Stimulated activated CD8-positive, alpha-beta memory T cell treated with anti-CD3 and anti-CD28 coated beads, Interleukin-12 subunit alpha, Interleukin-12 subunit beta, amount 100 ng/mL, for 1 hour (primary cell): ENCODE data around the gene YKT6.
"Not testable (repeated sequence)": the region's sequence is repeated elsewhere in the genome, so short reads cannot be mapped to it uniquely, and the experiment has no call there.

Experiments
- DNase-seq: peaks from one replicate; pipeline ENCODE4 v3.0.0-alpha.2; 2020; ENCODE audit warnings: low read depth

The YKT6 gene

DNA sequence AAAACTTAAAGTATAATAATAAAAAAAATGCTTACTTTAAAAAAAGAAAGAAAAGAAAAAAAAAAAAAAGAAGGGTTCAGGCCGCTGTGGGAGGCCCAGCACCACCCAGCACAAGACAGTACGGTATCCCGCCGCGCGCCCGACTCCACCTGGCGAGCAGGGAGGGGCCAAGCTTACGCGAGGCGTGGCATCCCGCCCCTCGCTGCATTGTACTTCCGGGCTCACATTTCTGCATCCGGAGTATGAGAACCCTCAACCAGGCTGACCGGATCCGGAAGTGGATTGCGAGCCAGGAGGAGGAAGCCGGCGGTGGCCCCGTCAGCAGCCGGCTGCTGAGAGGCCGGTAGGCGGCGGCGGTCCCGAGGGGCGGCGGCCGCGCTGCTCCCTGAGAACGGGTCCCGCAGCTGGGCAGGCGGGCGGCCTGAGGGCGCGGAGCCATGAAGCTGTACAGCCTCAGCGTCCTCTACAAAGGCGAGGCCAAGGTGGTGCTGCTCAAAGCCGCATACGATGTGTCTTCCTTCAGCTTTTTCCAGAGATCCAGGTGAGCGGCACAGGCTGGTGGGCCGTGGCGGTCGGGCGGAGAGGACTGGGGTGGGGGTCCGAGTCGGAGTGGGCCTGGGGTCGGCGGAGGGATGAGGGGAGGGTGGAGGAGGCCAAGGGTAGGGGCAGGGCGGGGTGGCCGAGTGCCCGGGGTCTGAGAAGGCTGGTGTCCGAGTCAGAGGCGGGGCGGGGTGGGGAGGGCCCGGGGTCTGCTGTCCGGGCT is at the start of gene YKT6:
Gene YKT6 (plus strand): TSS at position 280 of the 763 bp plus-strand sequence. CDS start 158 bp downstream, at position 438.
- peak; percentile 89 for DNase-seq

DNA sequence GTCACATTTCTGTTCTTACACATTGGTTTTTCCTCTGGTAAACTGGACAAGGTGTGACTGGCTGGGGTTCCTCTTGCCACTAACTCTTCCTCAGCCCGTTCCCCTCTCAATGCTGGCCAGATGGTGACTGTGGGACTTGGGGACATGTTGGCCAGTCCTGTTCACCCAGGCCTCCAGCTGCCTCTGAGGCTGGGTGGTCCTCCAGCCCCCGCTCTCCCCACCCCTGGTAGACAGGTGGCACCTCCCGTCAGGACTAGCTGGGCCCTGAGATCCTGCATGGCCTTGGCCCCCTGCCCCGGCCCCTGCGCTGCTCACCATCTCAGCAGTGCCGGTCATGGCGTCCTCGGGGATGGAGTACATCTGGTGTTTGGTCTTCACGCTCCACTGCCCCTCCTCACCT is 48.8 kb upstream of the YKT6 start:
- DNase-seq: no peak

DNA sequence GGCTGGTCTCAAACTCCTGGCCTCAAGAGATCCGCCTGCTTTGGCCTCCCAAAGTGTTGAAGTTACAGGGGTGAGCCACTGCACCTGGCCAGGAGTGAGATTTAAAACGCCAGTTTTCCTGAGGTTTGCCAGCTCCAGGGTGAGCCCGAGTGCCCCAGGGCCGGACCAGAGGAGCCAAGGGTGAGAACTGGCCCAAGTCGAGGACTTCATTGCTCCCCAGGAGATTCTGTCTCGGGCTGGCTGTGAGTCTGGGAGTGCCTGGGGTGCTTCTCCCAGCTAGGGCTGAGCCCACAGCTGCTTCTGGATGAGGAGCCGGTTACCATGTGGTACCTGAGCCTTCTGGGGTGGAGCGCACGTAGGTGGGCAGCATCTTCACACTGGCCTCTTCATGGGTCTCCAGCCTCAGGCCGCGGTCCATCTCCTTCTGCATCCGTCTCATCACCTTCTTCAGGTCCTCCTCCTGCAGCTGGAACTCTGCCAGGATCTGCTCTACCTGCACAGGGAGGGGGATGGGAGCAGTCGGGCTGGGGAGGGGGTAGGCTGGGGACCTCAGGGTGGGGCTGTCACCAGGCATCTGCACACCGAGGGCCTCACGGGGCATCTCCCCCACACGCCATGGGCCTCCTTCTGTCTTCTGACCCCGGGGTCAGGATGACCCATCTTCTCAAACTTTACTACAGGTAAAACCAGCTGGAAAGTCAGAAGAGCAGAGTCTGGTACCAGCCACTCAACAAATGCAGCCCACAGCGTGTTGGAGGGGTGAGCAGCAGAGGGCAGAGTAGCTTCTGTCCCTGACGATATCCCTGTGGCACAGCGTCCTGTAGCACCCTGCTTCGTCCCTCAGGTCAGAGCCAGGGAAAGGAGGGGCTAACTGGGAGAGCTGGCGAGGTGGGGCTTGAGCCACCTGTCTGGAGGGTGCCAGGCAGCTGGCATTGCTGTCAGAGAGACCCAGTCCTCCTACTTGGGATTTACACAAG is 47.5 kb upstream of the YKT6 start:
- no peak for DNase-seq

DNA sequence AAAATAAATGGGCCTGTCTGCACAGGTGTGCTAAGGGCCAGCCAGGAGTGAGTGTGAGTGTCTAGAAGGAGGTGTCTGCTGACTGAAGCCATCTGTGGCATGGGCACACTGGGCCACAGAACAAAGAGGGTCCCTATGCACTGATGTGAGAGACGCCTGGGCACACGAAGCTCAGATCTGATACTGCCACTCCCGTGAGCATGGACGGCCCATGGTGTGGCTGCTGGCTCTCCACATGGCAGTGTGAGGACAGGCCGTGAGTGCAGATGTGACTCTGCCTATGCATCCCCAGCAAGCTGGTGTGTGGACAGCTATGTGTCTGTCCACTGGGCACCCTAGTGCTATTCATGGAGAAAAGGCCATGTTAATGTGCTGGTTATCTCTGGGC is 46.8 kb upstream of the YKT6 start:
- DNase-seq: no peak

DNA sequence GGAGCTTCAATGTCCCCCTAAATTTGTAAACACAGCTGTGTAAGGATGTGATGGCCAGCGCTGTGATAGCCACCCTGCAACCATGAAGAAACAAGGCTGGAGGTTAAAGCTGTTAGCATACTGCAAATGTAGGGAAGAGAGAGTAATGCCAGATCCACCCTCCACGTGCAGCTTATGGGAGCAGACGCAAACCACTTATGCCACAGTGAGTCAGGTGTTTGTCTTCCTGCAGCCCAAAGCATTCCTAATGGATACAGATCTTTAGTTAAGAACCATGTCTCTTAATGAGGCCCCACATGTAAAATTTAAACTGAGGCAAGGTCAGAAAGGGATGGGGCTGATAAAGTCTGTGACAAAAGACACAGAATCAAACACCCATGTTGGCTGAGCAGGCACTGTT is 46.1 kb upstream of the YKT6 start:
- DNase-seq: no peak

DNA sequence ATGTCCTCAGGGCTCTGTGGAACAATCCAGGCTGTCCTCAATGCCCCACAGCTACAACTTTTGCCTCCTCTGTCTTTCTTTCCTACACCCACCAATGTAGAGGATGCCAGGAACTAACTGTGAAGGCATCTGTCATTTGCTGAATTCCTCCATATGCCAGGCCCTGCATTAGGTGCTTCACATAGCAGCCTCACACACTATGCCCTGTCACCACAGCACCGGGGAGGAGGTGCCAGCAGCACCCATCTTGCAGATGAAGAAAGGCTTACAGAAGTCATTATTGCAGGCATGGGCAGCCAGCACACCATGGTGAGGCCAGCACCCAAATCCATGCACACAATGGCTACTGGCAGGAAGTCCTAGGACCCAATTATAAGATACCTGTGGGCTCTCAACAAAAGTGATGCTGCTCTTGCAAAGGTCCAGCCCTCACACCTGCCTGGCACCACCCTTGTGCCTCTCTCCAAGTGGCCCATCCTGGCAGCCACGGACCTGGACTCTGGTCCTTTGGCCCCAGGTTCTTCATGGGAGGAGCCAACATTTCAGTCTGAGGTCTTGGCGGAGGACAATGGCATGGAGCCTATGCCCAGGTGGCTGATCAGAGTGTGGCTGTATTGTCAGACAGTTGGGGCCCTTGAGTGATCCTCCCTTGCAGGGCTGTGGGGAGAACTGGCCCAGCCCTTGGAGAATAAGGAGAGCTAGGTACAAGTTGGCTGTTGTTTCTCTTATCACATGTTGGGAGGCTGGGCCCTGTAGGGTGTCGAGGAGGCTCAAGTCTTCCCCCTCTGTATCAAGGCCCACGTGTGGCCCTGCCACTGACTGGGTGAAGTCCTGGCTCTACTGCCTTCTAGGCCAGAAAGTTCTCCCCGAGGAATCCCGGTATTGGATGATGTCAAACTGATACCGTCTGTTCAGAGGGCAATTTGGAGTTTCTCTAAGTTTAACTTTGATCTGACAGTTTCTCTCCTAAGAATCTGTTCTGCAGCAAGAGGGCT is 45.3 kb upstream of the YKT6 start:
- no peak for DNase-seq

DNA sequence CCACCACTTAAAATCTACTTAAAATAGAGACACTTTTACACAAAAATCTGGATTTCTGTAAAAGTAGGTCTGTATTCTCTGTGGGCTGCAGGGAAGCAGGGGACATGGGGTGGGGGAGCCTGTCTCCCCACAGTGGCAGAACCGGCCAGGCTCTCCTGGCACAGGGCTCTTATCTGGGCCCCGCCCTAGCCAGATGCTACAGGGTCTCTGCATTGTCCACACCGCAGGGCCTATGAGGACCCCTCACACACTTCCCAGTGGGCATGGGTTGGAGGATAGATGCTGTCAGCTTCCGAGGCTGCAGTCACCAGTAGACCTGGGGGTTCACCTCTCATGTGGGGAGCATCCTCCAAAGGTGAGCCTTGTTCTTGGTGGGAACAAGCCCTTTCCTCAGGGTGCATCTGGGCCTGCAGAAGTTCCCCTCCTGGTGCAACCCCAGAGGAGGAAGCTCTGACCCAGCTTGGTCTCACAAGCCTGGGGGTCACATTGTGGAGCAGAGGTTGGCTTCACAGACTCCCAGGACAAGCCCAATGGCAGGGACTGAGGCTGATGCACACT is 44.2 kb upstream of the YKT6 start:
- no peak for DNase-seq

DNA sequence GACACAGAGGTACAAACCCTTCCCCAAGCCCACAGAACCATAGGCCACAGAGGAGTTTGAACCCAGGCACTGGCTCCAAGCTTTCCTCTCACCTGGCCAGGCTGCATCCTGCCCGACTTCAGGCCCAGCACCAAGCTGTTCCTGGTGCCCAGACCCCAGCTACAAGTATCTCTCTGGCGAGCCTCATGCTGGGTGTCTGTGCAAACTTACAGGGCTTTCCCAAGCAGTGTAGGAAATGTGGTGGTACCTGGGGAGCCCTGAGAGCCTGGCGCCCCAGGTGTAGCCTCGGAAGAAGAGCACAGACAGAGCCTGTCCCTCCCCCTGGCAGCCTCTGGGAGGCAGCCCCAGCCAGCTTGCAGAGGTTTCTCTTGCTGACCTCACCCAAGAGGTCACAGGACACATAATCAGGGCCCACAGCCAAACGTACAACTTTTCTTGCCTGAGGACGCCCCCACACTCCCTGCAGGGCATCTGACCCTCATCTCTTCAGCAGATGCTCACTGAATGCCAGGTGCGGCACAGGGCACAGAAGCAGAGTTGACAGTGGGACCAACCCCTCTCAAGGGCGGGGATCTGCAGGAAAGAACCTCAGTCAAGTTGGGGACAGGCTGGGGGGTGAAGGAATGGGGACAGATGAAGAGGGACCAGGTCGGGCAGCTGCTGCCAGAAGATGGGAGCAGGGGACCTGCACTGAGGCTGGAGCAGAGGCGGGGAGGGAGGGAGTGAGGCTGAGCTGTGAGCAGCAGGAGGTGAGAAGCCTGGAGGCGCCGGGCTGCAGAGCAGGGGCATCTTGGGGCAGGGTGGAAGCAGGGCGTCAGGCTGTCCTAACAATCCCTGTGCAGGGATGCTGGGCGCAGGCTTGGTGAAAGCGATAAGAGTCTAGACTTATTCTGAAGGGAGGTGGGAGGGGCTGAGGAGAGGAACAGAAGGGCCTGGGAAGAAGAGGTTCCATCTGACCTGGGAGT is 43.4 kb upstream of the YKT6 start:
- DNase-seq: no peak

DNA sequence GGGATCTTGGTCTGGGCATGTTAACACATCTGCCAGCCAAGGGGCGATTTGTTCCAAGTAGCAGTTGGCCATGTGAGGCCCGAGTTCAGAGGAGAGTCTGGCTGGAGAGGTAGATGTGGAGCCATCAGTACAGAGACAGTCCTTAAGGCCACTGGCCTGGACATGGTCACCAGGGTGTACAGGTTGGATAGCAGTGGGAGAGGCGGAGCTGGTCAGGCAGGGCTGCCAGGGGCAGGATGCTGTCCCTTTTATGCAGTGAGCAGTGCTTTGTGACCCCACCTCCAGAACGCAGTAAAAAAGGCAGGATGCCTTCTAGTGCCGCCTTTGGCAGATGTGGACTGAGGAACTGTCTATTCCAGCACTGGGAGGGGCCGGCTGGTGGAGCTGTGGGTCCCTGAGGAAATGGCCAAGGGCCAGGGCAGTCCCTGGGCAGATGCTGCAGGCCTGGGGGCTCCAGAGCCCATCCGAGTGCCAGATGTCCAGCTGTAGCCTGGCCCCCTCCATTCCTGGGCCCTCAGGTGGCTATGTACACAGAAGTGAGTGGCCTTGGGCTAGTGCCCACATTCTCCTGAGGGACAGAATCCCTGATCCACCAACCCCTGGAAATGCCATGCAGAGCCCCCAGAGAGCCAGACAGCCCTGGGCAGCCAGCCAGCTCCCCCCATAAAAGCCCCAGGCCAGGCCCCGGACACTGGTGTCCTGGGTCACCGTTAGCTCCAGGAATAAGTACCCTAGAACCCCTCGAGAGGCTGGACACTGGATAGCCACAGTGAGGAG is 42.5 kb upstream of the YKT6 start:
- no peak for DNase-seq

DNA sequence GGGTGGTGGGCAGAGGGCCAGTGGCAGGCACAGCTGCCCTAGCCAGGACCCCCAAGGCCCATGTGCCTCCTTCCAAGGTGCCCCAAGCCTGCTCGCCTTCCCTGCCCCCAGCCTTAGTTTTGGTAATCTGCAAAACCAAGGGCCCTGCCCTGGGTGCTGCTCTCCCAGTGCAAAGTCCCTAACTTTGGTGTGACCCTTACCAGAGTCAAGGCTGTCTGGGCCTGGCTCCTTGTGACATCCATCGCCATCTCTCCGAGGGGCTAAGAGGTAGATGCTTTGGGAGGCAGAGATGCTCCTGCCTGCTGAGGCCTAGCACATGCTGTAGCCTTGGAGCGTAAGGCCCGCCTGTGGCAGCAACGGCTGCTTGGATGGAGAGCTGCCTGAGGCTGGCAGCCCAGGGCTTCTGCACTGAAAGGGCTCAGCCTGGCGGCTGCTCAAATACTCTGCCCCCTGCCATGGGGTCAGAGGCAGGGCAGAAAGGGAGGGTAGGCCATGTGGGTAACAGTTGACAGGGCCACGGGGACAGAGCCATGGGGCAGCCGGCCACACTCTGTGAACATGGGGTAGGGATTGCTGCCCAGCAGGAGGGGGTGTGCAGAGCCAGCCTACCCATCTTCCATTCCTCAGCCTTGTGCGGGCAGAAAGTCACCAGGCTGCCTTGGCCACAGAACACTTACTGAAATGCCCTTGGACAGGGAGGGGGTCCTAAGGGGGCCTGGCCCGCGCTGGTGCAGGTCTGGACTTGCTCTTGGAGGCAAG is 41.7 kb upstream of the YKT6 start:
- no peak for DNase-seq

DNA sequence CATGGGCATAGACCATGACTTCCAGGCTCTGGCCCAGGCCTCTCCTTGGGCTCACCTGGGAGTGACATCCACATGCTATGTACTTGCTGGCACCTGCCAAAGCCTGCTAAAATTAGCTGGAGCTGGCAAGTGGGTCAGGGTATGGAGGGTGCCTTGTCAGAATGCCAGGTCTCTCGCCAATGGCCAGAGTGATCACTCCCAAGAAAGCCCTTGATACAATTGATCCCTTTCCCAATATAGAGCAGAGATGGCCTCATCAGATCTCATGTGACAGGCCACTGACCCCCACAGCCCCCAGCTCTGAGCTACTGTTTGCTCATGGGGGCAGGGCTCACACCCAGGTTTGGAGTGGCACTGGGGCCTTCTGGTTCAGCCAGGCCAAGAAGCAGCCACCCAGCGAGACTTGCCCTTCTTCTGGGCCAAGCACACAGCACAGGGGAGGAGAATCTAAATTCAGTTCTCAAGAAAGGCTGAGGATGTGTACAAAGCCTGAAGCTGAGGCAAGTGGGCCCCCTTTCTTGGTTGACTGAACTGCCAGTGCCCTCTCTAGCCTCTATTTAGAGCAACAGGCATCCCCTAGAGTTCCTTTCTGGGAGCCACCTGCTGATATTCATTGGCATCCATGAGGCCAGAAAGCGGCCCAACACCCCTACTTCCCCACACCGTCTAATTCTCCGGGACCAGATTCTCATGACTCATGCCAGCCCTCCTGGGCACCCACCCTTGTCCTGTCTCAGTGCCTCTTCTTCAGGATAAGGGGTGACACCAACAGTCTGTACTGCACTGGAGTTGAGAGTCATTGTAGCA is 40.8 kb upstream of the YKT6 start:
- no peak for DNase-seq

DNA sequence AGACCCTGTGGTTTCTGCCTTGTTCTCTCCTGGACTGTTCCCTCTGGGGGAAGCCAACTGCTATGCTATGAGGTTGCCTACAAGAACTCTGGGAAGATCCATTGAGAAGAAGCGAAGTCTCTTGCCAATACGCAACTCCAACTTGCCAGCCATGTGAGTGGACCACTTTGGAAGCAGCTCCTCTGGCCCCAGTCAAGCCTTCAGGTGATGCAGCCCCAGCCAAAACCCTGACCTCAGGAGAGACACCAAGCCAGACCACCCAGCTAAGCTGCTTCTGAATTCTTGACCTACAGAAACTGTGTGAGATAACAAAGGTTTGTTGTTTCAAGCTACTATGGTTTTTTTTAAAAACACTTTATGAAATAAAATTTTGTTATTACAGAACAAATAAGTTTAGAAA is 39.4 kb upstream of the YKT6 start:
- DNase-seq: no peak

DNA sequence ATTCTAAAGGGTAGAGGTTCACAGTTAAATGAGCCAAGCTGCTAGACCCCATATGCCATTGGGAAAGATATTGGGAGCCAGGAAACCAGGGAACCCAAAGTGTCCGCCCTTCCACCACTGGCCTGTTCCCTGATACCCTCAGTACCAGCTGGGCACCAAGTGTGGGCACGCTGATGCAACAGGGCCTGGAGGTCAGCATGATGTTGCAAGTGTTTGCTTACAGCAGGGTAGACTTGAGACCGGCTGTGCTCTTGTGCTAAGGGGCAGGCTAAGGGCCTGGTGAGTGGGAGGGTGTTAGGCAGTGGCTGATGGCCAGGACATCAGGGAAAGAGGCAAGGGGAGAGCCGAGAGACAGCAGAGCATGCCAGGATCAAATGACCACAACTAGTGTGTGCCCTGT is 38.6 kb upstream of the YKT6 start:
- no peak for DNase-seq

DNA sequence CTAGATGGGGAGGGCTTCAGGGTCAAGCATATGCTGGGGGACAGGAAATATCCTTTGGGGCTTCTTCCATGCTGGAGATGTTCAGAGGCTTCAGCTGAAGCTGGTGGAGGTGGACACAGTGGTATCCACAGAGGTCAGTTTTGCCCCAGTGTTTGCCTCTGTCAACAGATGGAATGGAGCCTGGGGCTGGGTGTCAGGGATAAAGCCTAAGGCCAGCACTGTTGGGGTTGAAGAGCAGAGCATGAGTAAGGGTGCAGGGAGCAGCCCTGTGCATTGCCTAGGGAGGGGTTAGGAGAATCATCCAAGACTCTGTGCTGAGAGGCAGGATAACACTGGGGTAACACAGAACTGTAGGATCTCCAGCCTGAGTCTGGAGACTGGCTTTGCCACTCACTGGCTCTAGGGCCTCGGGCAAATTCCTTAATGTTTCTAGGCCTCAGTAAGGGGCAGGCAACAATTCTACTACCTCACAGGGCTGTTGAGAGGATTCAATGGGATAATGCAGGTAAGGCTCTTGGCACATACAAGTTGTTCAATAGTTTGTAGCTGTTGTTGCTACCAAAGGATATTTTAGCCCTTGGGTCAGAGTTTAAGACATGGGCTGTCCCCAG is 37.9 kb upstream of the YKT6 start:
- DNase-seq: no peak

DNA sequence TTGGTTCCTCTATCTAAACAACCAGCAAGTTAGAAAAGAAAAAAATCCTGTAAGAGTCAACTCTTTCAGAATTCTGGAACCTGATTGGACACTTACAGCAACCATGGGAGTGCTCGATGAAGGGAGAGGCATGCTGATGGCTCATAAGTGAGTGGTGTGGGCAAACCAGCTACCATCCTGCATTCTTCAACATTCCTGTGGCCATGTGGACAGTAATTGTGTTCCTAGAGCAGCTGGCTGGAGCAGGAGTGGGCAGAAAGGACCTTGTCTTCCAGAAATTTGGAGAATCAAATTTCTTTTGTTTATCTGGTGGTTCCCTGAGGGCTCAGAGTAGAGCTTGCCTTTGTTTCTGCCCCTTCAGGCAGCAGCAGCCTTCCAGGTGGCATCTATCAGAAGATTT is 37.2 kb upstream of the YKT6 start:
- DNase-seq: no peak

DNA sequence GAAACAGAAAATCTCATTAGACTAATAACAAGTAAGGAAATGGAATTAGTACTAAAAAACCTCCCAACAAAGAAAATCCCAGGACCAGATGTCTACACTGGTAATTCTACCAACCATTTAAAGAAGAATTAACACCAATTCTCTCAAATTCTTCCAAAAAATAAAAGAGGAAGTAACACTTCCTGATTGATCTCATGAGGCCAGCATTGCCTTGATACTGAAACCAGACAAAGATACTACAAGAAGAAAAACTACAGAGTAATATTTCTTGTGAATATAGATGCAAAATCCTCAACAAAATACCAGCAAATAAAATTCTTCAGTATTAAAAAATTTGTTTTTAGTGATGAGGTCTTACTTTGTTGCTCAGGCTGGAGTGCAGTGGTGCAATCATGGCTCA is 32.9 kb upstream of the YKT6 start:
- no peak for DNase-seq

DNA sequence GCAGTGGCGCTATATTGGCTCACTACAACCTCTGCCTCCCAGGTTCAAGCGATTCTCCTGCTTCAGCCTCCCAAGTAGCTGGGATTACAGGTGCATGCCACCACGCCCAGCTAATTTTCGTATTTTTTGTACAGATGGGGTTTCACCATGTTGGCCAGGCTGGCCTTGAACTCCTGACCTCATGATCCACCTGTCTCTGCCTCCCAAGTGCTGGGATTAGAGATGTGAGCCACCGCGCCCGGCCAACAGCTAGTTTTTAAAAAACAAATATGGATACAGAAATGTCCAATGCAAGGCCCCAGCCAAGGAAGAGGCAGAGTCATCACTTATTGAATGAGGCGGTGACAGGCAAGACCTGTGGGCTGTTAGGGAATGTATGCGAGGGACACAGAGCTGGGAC is 28.9 kb upstream of the YKT6 start:
- DNase-seq: not testable (repeated sequence)

DNA sequence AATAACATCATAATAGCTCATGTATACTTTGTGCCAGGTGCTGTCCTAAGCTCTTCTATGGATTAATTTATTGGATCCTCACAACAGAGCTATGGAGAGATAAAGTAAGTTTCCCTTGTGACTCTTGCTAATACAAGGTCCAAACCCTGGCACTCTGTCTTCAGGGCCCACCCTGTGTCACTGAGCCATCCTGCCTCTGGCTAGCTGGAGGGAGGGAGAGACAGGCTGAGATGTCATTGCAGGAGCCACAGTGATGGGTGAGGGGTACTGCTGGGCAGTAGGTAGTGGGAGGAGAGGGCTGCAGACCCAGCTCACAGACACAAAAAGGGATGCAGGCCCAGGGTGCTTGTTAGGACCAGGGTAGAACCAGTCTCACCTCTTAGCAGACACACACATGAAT is 28.4 kb upstream of the YKT6 start:
- no peak for DNase-seq
